ENCODE results near the gene TET3.

Gene TET3

DNA sequence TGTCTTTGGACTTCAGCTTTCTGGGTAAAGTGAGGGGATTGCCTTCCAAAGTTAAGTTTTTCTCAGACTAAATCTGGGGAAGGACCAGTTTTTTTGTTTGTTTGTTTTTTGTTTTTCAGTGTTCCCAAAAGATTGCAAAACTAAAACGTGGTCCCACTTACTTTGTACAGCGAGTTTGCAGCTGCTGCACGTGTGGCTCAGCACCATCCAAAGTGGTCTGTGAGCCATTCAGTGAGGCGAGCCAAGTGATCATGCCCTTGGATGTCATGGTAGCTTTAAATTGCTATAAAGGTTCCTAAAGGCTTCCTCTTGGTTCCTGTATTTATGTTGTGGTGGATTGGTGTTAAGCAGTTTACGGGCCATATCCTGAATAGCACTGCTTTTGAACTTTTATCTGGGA lies 23.0 kb downstream of the TET3 start:
- no peak for DNase-seq

DNA sequence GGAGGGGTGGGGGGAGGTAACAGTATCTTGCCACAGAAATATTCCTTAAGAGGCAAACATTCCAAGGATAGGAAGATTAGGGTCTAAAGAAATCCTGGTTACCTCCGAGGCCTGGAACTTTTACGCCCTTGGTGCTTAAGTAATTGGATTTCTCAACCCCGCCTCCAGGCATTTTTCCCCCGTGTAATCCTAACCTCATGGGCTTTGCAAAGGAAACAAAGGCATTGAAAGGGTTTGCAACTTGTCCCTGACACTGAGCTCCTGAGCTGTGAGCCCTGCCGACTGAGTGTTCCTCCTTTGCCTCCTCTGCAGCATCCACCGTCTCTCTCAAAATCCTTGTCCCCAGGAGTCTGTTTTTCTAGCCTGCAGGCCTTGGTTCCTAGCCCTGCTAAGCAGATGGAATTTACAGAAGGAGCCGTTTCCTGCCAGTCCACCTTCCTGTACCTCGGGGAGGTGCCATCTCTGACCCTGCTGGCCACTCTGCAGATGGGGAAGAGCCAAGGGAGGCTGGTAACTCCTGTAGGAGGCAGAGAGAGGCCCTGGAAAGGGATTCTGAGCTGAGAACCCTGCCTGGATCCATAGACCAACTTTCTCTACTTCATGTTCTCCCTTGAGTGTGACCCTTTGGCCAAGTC lies 24.2 kb downstream of the TET3 start:
- DNase-seq, result no peak

DNA sequence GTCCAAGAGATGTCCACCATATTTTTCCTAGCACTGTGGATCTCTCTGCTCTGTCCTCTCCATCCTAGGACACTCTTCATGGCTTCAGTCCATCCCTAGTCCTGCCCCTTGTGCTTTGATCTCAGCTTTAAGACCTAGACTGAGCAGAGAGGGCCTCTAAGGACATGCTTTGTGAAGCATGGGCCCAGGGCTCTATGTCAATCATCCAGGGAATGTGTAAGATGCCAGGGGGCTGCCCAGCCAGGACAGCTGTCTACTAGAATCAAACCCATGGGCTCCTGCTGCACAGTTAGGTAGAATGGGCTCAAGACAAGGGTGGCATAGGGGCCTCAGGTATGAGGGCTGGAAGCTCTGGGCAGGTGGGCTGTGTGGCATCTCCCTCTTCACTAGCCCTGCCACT lies 24.9 kb downstream of the TET3 start:
- no peak for DNase-seq

DNA sequence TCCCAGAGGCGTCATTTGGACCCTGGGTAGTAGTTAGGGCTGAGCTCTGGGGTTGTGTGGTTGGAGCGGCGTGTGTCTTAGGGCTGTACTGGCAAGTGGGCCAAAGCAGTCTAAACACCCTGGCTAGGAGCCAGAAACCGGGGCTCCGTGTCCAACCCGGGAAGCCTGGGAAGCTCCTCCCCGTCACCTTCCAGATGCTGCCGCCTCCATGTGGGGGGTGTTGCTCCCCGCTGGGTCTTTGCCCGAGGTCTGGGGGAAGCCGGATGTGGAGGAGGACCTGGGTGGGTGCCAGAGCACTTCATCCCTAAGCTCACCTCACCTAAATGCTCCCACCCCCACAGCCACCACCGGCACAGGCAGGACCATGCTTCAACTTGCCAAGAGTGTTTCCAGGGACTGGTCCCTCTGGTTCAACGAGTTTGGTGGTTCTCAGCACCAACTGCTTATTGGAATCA lies 25.4 kb downstream of the TET3 start:
- DNase-seq, result no peak

DNA sequence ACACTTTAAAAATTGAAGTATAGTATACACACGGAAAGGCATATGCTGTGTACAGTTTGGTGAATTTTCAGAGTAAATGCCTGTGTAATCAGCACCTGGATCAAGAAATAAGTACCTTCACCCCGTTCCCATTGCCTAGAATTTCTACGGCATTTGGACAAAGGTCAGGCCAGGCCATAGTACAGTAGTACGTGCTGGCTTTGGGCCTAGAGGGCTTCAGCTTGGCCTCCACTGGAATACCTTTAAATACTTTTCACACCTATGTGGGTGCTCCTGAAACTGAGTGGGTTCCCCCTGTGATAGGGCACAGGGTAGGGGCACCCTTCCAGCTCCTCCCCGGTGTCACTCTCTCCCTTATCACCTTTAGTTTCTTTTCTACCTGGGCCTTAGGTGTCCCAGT lies 26.5 kb downstream of the TET3 start:
- no peak for DNase-seq

DNA sequence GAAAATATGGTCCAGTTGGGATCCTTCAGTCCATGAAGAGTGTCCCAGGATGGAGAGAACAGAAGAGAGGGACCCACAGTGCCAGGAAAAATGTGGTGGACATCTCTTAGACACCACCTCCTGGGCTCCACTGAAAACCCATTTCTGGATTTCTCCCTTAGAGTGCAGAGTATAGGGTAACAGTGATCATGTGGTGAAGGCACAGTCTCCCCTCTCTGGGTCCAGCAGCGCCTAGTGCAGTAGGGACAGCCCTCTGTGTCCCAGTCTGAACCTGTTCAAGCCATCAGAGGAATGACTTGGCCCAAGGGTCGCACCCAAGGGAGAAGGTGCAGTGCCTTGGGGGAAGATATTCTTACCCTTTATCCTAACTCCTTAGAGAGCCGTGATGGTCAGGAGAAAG lies 30.1 kb downstream of the TET3 start:
- DNase-seq, result no peak

DNA sequence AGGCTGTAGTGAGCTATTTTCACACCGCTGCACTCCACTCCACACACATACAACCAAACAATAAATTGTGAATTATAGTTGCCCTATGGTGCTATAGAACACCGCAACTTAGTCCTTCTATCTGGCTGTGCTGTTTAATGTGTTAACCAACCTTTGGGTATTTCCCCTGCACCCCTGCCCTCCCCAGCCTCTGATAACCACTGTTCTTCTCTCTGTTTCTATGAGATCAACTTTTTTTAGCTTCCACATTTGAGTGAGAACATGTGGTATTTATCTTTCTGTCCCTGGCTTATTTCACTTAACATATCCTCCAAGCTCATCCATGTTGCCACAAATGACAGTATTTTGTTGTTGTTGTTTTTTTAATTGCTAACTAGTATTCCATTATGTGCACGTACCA lies 32.5 kb downstream of the TET3 start:
- DNase-seq, result no peak

DNA sequence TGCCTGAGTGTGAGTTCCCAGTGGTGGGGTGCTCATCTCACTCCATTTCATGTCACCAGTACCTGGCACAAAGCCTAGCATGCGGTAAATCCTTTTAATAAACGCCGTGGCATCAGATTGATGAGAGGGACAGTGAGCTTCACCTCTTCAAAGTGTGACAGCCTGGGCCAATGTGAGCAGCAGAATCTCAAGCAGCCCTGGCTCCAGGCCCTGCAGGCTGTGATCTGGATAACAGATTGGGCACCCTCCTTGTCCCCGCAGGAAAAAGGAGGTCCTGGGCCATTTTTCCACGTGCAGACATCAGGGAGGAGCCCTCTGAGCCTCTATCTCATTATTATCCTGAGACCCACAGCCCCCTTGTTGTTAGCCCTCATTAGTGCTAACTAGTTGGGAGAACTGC lies 34.8 kb downstream of the TET3 start:
- DNase-seq, result no peak

DNA sequence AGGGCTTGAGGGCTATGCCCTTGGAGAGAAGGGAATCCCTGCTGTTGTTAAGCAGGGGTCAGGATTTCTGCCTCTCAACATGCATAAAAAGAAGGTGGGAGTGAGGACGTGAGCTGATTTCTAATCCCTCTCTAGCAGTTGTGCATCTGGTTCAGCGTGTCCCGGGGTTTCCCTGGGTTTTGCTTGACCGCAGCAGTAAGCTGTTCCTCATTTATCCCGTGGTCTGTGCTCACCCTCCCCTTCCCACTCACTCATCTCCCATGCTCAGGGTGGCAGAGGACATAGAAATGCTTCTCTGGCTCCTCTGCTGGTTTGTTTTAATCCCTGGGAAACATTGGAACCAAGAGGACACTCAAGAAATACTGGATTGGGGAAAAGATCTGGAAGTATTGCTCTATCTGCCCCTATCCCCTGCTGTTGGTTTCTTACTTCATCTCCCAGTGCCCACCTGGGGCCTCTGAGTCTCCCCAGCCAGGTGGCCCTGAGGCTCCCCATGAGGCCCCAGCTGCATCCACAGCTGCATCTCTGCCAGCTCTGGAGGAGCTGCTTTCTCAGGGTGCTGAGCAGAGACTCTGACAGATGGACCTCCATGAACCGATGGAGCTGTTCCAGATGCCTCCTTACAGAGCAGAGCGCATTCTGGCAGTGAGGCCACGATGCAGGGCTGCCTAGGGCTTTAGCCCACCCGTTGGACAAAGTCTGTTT lies 36.1 kb downstream of the TET3 start:
- no peak for DNase-seq

DNA sequence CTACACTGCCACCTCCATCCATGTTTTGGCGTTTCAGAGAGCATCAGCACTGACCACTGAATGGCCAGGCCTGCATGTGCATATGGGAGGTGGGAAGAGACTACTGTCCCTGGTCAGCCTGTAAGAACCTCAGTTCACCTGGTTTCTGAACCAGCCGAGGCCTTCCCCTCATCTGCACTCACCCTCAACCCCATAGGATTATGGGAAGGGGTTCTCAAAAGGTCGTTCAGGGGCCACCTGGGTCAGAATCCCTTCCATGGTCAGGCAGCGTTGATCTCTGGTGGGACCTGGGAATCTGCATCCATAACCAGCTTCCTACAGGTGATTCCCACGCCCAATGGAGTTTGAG lies 36.7 kb downstream of the TET3 start:
- DNase-seq, result no peak

DNA sequence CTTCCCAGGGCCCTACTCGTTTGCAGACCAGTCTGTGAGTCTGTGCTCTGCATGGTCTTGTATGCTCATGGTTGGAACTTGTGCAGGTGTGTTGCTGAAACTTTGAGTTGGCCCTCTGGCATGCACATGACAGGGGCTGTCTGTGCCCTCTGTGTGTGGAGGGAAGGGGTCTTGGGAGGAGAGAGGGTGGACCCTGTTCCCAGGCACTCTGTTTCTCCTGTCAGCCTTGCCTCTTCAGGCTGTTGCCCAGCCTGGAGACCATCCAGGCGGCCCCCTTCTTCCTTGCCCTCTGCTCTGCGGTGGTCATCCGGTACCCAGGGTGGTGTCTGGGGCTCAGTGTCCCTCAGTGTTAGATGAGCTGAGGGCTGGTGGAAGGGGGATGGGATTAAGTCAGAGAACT lies 39.5 kb downstream of the TET3 start:
- no peak for DNase-seq

DNA sequence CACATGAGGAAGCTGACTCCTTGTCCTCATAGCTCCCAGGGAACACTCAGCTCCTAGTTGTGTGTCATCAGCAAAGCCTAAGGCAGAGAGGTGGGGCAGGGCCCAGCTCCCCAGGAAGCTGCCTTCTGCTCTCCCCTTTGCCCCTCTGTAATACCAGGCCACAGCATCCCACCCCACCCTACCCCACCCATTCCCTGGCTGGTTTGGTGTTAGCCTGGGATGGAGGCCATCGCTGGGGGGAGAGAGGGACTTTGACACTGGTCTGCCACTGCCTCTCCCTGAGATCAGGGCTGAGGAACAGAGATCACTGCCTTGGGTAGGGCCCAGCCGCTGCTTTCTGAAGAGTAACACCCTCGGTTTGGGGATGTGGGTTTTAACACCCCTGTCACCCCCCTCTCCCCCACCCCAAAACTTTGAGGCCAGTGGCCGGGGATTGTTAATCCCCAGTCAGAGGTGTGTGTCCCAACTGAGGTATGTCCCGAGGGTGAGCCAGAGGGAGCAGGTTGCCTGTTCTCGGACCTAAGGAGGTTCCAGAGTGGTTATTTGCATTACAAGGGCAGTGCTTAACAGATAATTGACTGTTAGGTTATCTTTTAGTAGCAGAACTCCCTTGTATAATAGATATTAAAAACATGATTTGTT lies 41.4 kb downstream of the TET3 start:
- DNase-seq, result no peak

DNA sequence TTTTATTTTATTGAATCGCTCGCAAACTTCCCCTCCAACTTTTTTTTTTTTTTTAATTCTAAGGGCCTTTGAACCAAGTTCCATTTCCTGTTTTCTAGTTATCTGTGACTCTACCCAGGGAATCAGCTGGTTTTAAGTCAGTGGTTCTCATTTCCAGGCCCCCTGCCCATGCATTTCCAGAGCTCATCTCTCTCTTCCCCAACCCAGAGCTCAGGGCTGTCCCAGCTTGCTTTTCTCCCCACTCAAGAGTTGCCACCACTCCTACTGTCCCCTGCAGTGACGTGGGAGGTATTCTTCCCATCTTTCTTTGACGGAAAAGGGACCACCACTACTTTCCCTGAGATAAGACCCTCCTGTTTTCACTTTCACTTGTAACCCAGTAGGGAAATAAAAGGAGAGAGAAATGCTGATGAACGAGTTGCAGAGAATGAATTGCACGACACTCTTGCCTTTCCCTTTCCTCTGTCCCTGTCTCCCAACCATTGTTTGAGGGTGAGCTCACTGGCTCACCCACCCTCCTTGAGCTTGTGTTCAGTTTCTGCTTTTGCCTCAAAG lies 42.1 kb downstream of the TET3 start:
- no peak for DNase-seq

DNA sequence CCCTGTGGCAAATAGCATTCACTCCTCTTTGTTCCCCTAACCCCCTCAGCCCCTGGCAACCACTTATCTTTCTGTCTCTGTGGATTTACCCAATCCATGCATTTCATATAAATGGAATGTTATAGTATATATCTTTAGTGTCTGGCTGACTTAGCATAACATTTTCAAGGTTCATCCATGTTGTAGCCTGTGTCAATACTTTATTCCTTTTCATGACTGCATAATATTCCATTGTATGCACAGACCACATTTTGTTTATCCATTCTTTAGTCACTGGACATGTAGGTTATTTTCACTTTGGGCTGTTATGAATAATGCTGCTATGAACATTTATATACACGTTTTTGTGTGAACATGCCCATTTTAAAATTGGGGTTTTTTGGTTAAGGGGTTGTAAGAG lies 42.8 kb downstream of the TET3 start:
- DNase-seq, result no peak

DNA sequence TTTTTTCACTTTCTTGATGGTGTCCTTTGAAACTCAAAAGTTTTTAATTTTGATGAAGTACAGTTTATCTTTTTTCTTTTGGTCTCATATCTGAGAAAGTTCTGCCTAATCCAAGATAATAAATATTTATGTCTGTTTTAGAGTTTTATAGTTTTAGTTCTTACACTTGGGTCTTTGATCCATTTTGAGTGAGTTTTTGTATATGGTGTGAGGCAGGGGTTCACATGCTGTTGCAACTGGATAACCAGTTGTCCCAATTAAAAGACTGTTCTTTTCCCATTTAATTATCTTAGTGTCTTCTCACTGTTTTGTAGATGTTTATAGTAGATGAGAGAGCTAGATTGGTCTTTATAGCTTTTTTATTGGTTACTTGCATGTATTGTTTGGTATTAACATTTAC lies 43.6 kb downstream of the TET3 start:
- no peak for DNase-seq

DNA sequence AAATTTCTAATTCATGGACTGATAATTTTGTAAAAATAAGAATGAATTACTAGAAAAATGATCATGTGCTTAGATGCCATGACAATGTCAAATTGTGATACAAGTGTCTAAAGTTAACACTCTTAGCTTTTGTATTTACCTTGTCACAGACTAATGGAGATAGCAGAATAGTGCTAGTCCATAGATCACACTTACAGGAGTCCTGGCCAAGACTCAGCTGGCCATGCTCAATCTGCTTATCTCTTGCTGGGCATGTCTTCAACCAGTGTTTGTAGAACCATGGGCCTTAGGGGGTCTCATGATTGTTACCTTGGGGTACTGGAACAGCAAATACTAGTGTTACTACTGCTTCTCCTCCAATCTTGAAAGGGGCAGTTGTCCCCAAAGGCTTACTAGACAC lies 44.0 kb downstream of the TET3 start:
- no peak for DNase-seq

DNA sequence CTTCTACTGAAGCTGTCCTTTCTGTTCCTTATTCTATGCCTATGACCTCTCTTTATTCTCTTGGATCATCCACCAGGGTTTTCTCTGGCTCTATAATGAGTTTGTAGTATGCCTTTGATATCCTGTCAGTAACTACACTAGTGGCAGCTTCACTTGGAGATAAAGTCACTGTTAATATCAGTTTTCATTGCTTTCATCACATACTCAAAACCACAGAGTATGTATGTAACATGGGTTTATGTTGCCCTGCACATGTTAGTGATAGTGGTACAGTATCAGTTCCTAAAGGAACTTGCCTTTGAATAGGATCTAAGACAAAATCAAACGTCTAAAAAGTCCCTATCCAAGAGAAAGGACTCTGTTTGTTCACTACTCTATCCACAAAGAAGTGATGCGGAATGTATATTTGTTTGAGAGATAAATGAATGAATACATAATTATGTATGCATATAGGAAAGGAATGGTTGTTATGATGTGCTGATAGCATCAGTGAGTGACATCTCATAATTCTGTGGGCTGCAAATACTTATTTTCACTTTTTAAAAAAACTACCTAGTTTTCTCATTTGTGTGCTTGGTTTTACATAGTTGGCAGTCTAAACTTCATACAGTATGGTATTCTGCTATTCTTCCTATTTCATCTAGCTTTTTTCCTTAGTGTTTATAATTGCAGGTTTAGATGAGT lies 45.1 kb downstream of the TET3 start:
- no peak for DNase-seq

DNA sequence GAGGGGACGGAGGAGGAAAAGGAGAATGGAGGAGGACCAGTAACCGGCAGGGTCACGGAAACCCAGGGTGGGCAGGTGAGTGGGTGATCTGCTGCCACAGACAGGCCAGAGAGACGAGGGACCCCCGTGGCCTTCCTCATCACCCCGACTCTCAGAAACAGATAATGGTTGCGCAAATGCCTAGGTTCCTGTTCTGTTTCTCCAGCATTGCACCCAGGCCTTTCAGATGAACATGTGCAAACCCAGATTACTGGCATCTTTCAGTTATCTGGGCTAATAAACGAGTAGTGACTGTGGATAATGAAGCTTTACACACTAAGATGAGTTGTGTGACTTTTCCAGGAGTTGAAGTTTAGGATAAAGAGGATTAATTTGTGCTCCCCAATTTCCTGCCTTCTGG lies 46.5 kb downstream of the TET3 start:
- no peak for DNase-seq

DNA sequence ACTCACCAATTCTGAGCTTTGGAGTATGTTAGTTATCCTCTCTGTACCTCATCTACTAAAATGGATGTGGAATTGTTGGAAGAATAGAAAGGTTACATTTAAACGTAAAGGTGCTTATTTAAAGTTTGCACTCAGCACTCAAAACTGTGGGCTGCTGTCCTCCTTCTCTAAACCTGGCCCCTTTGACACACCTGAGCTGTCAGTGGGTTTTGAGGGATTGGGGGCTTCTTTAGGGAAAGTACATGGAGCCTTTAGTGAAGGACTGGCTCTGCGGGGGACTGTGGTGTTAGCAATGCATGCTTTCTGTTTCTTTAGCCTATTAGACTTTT lies 47.2 kb downstream of the TET3 start:
- no peak for DNase-seq

DNA sequence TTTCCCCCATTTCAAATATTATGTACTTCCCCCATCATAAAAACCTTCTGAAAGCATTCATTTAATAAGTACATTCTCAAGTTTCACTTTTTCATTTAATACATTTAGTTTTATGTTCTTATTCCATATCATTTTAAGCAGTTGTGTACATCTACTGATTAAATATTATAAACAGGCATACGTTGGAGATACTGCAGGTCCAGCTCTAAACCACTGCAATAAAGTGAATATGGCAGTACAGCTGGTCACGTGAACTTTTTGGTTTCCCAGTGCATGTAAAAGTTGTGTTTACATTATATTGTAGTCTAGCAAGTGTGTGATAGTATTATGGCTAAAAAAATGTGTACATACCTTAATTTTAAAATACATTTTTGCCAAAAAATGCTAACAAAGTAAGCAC lies 48.7 kb downstream of the TET3 start:
- DNase-seq, result no peak

Data from GDM1 (cell line).